NCI-H226 (cell line): Measurements from ENCODE around the gene TSR1.

ENCODE experiments used
- DNase-seq: peaks from one replicate; pipeline ENCODE4 v3.0.0-alpha.2; 2015

Gene TSR1

GRCh38 chr17:2277429-2278170 lies 58.7 kb downstream of the TSR1 start:
- no peak for DNase-seq

DNA sequence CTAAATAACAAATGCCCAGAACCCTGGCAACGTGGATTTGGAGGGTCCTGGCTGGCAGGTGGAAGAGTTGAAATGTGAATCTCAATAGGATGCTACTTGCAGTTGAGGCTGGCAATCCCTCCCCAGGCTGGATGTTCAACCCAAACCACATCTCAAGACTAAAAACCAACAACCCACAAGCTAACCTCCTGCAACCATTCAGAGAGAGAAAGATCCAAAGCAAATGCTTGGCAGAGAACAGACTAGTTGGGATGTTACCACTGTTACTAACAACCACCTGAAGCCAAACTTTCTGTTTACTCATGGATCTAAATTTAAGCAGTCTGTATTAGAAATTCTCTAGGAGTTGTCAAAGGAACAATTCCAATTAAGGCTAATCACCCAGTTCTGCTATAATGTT lies 60.5 kb downstream of the TSR1 start:
- no peak for DNase-seq

GRCh38 chr17:2274414-2274813 lies 61.8 kb downstream of the TSR1 start:
- no peak for DNase-seq
